ENCODE results near the gene MTFR1L.
A peak's percentile ranks its signal among the peaks of the same experiment; 100 is the strongest.

The MTFR1L gene

DNA sequence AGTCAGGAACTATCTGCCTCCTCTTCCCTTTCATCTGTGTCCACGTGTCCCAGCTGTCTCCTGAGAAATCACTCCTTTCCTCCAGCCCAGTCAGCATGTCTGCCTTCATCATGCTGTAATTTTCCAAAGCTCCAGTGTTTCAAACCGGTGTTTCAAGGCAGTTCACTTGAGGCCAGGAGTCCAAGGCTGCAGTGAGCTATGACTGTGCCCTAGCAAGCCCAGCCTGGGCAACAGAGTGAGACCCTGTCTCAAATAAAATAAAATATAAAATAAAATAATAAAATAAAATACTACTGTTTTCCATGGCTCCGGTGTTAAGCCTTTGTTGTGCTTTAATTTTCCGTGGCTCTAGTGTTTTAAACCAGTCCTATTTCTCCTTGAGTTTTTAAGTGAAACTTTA, 27.6 kb upstream of the MTFR1L start:
- DNase-seq: no peak

DNA sequence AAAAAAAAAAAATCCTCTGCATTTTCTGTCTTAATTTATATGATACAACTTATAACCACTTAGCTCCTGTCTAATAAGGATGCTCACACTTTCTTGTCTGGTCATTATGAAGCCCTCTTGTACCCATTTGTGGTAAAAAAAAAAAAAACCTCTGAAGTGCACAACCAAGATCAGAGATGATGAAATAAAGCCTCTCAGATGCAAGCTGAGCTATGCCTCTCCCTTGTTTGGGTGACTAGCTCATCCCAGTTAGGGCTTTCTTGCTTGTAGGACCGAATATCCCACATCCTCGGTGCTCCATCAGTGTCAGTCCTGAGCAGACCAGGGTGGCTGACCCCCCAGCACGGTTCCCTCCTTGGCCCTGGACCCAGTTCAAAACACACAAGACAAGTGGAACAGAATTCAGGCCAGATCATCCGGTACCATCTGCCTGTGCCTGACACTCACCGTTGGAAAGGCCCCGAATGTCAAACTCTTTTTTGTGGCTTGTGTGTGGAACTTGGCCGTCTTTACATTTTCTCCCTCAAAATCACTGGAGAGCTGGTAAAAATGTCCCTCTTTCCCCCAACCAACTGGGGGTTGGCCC, 26.1 kb upstream of the MTFR1L start:
- DNase-seq: no peak

DNA sequence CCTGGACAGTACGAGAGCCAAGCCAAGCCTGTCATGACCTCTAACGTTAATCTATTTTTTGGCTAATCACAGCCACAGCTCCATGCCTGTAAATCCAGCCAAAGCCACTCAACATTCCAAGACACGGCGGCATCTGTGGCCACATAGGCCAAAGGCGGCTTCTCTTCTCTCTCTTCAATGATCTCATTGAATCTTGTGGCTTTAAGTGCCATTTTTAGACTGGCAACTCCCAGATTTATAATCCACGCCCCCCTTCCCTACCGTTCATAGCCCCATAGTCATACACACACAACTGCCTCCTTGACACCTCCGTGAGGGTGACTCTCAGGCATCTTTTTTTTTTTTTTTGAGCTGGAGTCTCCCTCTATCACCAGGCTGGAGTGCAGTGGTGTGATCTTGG, 25.4 kb upstream of the MTFR1L start:
- DNase-seq: no peak

DNA sequence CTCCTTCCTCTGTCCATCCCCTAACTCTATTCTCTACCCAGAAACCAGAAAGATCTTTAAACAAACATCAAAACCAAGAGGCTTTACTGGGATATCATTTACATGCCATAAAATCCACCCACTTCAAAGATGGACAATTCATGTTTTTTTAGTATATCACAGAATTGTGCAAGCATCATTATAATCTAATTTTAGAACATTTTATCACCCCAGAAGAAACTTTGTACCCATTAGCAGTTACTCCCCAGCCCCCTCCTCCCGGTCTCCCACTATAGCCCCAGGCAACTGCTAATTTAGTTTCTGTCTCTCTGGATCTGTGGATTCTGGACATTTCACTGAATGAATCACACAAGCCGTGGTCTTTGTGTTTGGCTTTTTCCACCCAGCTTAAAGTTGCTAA, 24.5 kb upstream of the MTFR1L start:
- DNase-seq: no peak

DNA sequence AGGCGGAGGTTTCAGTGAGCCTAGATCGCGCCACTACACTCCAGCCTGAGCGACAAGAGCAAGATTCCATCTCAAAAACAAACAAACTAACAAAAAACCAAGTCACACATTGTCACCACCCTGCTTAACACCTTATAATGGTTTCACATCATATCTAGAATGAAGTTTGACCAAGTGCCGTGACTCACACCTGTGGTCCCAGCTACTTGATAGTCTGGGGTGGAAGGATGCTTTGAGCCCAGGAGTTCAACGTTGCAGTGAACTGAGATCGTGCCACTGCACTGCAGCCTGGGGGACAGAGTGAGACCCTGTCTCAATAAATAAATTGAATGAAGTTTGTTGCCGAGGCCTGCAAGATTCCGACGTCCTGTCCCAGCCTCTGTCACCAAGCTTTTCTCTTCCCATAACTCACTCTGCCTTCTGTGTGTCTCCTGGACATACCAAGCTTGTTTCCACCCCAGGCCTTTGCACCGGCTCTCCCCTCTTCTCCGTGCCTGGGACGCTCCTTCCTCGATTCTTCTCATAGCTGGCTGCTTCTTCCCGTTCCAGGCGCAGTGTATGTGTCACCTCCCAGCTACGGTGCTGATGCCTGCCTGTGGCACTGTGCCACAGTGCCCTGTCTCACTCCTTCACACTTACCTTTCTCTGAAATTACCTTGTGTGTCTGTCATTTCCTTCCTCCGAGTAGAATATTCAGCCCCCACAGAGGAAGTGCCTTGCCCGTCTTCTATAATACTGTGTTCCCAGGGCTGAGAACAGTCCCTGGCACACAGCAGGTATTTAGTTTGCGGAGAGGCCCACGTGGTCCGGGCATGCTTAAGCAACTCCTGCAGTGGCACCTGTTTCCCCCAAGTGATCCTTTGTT, 23.6 kb upstream of the MTFR1L start:
- peak; percentile 97 for DNase-seq

DNA sequence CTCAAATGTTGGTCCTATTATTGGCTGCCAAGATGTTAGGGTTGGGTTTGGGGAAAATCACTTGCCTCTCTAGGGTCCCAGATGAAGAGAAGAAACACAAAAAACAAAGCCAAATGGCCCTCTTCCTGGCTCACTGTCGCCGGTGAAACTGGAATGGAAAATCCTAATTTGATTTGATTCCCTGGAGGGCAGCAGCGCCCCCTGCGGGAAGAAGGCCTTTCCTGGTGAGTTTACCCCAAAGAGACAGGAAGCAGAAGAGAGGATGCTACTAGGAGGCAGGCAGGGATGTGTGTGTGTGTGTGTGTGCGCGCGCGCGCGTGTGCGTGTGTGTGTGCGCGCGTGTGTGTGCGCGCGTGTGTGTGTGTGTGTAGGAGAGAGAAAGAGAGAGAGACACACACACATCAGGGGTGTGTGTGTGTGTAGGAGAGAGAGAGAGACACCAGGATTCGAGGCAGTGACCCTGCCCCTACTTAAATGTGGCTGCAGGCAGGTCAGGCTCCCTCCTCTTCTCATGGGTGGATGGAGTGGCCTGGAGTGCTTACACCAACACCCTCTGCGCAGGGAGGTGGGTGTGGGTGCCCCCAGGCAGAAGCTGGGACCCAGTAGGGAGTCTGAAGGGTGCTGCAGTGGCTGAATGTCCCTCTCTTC, 22.8 kb upstream of the MTFR1L start:
- DNase-seq: peak; percentile 97

DNA sequence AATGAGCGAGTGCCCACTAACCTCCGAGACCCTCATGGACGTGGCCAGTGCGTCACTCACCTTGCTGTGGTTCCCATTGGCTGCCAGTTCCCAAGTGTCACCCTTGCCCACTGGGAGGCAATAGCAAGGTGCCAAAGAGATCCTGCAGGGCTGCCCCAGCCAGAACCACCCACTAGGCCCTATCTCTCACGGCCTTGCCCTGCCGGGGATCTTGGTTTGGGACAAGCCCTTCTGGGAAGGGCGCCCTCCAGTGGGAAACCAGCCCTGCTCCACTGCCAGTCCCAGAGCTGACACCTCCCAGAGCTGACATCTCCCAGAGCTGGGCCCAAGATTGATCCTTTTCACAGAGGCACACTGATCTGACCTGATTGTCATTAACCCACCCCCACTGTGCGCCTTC, 21.8 kb upstream of the MTFR1L start:
- no peak for DNase-seq

DNA sequence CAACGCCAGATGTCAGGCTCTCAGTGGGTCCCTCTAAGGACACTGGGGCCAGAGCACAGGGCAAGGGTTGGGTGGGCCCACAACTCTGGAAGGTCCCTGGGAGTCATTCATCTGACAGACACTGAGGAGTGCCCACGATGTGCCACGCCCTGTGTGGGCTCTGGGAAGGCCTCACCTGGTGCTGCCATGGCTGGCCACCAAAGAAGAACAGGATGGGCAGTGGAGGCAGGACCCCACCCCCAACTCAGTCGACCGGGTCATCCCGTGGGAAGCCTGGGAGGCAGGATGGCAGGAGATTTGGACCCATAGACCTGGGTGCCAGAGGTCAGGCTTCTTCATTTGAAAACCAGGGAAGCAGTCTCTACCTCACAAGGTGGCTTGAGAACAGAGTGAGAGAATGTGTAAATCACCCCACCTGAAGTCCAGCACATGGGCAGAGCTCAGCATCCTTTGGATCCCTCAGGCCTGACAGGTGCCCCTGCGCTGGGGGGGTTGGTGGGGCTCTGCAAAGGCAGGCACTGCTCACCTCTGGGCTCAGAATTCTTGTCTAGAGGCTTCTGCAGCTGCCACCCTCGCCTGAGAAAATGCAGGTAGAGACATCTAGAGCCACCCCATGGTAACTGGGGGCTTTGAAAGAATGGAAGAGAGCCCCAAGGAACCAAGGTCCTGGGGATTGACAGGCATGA, 20.9 kb upstream of the MTFR1L start:
- DNase-seq: no peak

DNA sequence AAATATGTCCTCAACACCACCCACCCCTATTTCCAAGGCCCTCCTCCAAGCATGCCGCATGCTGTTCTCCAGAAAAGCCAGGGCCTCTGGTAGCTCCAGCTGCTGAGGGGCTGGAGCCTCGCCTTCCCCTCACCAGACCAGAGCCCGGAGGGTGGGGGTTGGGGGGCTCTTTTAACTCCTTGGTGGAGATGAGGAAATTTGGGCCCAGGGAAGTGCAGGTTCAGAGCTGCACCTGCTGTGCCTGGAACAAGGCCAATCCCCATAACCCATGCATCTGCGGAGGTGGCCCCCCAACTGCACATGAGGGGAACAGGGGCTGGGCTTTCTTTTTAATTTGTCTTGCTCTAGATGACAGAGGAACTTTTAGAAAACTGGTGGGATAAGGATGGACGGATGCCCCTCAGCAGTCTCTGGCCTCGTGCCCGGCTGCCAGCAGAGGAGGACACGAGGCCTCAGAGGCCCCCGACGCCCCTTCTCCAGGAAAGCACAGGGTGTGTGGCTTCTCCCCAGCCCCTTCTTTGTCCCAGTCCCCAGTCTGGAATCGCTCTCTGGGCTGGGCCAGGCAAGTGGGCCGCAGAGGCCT, 20.3 kb upstream of the MTFR1L start:
- peak; percentile 40 for DNase-seq

DNA sequence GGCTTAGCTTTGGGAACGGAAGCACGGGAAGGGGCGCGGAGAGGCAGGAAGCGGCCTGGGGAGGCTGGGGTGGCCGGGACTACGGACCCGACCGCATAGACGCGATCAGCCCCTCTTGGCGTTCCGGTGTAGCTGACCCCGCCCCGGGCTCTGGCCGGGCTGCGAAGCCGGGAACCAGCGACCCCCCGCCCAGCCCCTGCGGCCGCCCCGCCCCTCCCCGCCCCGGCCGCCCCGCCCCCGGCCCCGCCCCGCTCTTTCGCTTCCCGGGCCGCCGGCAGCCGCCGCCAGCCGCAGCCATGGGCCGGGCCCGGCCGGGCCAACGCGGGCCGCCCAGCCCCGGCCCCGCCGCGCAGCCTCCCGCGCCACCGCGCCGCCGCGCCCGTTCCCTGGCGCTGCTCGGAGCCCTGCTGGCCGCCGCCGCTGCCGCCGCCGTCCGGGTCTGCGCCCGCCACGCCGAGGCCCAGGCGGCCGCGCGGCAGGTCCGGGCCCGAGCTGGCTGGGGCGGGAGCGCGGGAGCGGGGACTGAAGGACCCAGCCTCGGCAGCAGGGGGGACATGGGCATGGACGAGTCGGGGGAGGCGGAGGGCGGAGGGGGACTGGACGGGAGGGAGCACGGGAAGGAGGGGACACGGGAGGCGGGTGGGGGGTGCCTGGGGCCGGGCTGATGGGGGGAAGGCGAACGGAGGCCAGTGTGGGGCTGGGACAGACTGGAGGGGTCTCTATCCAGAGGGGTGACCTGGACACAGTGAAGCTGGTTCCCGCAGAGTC, 19.6 kb upstream of the MTFR1L start, which contains the start of gene SELENON:
Gene SELENON (plus strand): TSS at position 259 of the 768 bp plus-strand sequence. CDS start 38 bp downstream, at position 297.
- DNase-seq: peak; percentile 43

DNA sequence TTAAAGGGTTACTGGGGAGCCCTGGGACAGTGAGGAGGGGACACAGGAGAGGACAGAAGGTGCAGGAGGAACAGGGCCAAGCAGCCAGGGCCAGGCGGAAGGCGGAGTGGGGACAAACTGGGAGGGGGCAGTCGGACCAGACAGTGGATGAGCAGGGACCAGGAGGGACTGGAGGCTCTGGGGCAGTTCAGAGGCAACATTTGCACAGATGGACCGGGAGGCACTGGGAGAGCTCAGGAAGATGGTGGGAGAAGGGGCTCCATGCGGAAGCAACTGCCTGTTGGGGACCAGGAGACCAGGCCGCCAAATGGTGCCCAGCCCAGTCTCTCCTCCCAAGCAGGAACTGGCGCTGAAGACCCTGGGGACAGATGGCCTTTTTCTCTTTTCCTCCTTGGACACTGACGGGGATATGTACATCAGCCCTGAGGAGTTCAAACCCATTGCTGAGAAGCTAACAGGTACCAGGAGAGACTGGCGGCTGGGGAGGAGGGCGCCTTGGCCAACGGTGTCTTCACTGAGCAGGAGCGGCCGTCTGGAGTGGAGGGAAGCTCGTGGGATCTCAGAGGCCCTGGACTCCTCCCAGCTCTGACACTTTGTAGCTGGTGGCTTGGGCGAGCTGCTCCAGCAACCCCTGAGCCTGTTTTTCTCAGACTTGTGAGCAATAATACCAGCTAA, 18.9 kb upstream of the MTFR1L start:
- no peak for DNase-seq

DNA sequence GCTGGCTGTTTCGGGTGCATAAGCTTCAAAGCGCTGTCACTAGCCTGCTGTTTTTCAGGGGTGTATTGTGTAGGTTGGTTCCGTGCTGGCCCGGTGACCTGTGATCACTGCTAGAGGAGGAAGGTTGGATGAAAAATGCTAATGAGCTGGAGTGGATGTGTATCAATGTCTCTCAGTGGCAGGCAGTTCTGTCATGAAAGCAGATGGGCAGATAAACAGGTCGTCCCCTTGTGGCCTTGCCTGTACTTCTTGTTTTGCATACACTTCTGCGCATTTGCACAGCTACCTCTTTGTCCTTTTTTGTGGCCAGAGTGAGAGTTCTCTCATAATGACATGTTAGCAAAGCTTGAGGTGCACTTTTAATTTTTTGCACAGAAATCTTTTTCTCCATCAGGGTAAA, 16.8 kb upstream of the MTFR1L start:
- no peak for DNase-seq

DNA sequence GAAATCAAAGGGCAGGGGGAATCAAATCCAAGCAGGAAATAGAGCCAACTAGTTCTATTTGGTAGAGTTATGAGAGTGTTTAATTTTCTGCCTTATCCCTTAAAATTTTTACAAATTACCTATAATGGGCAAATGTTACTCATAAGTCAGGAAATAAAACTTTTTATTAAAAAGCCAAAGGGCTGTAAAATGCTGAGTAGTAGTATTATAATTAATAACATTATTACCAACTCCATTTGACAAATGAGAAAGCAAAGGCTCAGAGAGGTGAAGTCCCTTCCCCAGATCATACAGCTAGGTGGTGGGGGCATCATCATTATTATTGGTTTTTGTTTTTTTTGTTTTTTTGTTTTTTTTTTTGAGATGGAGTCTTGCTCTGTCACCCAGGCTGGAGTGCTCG, 16.4 kb upstream of the MTFR1L start:
- no peak for DNase-seq

DNA sequence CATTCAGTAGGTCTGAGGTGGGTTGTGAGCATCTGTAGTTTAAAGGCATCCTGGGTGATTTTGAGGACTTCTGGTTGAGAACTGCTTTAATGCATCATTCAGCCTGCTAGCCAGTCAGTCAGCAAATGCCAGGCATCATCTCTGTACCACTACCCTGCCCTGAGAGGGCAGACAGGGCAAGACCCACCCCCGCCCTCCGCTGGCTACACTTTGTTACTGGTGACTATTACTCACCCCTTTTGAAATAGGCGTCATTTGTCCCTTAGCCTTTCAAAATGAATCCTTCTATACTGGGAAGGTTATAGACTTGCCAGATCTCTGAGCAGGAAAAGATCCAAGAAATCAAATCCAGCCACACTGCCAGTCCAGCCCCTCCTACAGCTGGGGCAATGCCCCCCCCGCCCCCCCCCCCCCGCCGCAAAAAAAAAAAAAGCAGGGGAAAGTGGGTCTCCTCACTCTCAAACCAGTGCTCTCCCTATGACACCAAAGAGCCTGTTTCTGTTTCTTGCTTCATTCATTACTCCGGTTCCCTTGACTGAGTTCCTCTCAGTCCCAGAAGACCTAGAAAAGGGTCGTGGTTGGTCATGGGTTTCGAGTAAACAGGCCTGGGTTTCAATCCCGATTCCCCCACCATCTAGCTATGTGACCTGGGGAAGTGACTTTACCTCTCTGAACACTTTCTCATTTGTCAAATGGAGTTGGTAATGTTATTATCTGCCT, 15.3 kb upstream of the MTFR1L start:
- no peak for DNase-seq

DNA sequence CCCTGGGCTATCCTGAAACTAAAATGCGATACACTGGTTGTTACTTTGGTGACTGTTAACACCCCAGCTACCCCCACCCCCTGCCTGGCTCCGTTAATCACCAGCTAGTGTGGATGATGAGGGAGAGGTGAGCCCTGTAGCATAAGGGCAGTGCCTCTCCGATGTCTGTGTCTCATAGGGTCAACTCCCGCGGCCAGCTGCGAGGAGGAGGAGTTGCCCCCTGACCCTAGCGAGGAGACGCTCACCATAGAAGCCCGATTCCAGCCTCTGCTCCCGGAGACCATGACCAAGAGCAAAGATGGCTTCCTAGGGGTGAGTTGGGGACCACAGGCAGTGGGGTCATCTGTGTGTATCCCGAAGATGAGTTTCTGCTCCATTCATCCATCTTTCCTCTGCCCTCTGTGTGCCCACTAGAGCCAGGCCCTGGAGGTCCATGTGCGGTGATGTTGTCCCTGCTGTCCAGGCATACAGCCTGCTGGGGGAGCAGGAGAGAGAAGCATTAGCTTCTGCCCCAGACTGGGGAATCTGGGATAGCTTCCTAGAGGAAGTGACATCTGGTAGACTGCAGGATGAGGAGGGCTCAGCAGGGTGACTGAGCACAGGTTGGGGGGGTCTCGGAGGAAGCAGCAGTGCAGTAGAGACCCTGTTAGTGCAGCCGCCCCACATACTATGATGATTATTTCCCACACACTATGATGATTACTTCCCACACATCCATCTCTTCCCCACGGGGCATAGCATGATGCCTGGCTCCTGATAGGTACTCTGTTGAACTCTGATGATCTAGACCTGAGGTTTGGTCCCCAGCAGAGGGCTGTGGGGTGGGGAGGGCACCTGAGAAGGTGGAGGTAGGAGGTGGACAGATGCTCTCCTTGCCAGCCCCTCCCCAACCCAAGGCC, 14.5 kb upstream of the MTFR1L start:
- DNase-seq: no peak

DNA sequence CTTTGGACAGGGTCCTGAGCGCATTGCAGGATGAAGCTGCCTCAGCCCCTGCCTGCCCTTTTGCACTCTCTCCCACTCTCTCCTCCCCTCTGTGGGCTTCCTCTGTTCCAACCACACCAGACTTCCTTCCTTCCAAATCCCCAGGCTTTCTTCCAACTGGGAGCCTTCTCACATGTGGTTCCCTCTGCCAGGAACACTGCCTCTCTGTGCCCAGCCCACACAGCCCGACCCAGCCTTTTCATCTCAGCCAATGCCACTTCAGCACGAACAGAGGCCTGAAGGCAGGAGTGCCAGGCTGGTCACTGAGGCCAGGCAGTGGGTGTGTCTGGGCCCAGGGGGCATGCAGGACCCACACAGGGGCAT, 13.9 kb upstream of the MTFR1L start:
- DNase-seq: no peak

DNA sequence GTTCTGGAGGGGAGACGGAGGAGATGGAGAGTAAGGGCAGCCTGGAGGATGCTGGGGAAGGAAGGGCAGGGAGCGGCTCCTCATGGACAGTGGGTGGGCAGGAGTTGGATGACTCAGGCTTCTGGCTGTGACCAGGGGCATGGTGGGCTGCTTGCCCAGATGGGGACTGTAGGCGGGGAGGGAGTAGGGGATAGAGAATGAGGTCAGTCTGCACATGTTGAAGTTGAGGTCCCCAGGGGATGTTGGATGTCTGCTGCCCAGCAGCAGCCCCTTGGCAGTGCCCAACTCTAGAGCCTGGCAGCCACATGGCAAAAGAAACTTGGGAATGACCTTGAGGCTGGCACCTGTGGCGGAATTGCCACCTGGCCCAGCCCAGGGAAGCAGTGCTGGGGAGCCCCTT, 13.3 kb upstream of the MTFR1L start:
- DNase-seq: no peak

DNA sequence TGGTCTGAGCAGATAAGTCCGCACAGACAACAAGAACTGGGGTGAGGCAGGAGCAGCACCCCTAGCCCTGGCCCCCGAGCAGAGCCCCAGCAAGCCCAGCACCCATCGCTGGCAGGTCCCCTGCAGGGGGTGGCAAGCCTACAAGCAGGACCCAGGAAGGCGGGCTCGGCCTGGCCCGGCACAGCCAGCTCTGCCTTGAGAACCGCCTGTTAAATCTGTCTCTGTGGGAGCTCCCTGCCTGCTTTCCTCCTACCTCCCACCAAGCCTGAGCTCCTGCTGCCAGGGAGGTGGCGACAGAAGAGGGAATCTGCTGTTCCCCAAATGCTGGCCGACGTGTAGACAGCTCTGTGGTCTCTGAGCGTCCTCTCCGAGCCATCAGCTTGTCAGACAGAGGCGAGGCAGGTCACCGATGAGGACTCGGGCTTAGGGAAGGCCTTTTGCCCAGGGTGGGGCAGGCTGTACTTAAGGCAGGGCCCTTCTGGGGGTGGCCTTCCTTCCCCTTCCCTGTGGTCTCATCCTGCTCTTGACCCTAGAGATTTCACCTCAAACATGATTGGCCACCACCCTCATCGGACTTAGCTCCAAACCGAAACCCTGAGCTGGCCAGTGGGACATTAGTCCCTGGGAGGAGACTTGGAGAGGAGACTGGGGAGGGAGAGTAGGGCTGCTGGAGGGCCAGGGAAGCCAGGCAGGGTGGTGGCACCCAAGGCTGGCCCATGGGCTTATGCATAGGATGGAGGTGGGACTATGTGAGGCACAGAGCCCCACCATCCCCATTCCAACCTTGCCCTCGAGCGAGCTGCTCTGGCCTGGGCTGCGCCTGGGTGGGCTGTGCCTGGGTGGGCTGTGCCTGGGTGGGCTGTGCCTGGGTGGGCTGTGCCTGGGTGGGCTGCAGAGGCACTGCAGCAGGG, 12.0 kb upstream of the MTFR1L start:
- no peak for DNase-seq

Measured in DMS79 (cell line).